Progenitor cell of endocrine pancreas (in vitro differentiated cells): ENCODE results near the gene AATK. TPM values are rescaled to one million over a fixed set of nuclear protein-coding genes. Genes with fewer than 3 reads are reported as not detected.
"Not testable (repeated sequence)": the region's sequence is repeated elsewhere in the genome, so short reads cannot be mapped to it uniquely, and the experiment has no call there.

Experiments used
- DNase-seq: peaks from one replicate; pipeline ENCODE4 v3.0.0; 2021; ENCODE audit warnings: low spot score; ENCODE audit not compliant: unreplicated experiment
- H3K27ac Mint-ChIP-seq: 2 replicates; pipeline ENCODE4 v1.8.0; 2021; ENCODE audit warnings: mild to moderate bottlenecking, moderate library complexity, mixed read lengths
- H3K27me3 Mint-ChIP-seq: 2 replicates; pipeline ENCODE4 v1.8.0; 2021; ENCODE audit warnings: mixed read lengths
- H3K36me3 Mint-ChIP-seq: 2 replicates; pipeline ENCODE4 v1.8.0; 2022; ENCODE audit warnings: mixed read lengths; ENCODE audit not compliant: insufficient read depth
- H3K4me1 Mint-ChIP-seq: 2 replicates; pipeline ENCODE4 v1.8.0; 2021; ENCODE audit warnings: low read depth, mixed read lengths
- H3K4me3 Mint-ChIP-seq: 2 replicates; pipeline ENCODE4 v1.8.0; 2021; ENCODE audit warnings: low read depth, mild to moderate bottlenecking, moderate library complexity, mixed read lengths
- H3K9me3 Mint-ChIP-seq: 2 replicates; pipeline ENCODE4 v1.8.0; 2021; ENCODE audit warnings: low read depth, mixed read lengths
- CTCF ChIP-seq: fragments of 200-600 bp; sonication (generic); IDR thresholded peaks from one replicate; pipeline ENCODE4 v1.5.0; 2021; ENCODE audit warnings: antibody characterized with exemption, mild to moderate bottlenecking; ENCODE audit not compliant: unreplicated experiment
- total RNA-seq: library from RNA; stranded (reverse); gene quantifications from 2 replicates; pipeline ENCODE4 v1.2.1, GENCODE V29; 2021

AATK gene
- total RNA-seq, 1 donor from 2014 or later, result 12.9 TPM

- Mint-ChIP-seq H3K9me3 (no peaks in the 10 kb centered on the region), H3K36me3 (no peaks in the 10 kb centered on the region), H3K27ac (no peak overlapping the region), H3K27me3 (no peaks in the 10 kb centered on the region), H3K4me1 (peaks cover 12% of the 10 kb centered on the region), H3K4me3 (no peak overlapping the region)
- TF ChIP-seq CTCF, result no peak
- no peak for DNase-seq
These were observed 86.0 kb downstream of the AATK start for GRCh38 chr17:81080019-81080418.

GRCh38 chr17:81078026-81078913 lies 87.8 kb downstream of the AATK start:
- not testable (repeated sequence) for H3K4me1 Mint-ChIP-seq, H3K9me3 Mint-ChIP-seq, H3K27ac Mint-ChIP-seq, DNase-seq, H3K27me3 Mint-ChIP-seq, H3K36me3 Mint-ChIP-seq, H3K4me3 Mint-ChIP-seq

GRCh38 chr17:81076141-81076679 lies 89.8 kb downstream of the AATK start:
- no peaks in the 10 kb centered on the region for H3K36me3 Mint-ChIP-seq
- peaks cover 7% of the 10 kb centered on the region for H3K4me1 Mint-ChIP-seq
- no peak for TF ChIP-seq CTCF
- no peak overlapping the region for H3K27ac Mint-ChIP-seq
- H3K27me3 Mint-ChIP-seq, result no peaks in the 10 kb centered on the region
- H3K4me3 Mint-ChIP-seq, result no peak overlapping the region
- DNase-seq, result no peak
- H3K9me3 Mint-ChIP-seq, result no peaks in the 10 kb centered on the region

- peaks cover 12% of the 10 kb centered on the region for H3K4me1 Mint-ChIP-seq
- H3K9me3 Mint-ChIP-seq, result no peaks in the 10 kb centered on the region
- no peak overlapping the region for H3K4me3 Mint-ChIP-seq
- no peaks in the 10 kb centered on the region for H3K36me3 Mint-ChIP-seq
- no peaks in the 10 kb centered on the region for H3K27me3 Mint-ChIP-seq
- H3K27ac Mint-ChIP-seq, result no peak overlapping the region
- no peak for DNase-seq
- TF ChIP-seq CTCF, result no peak
These were observed 90.7 kb downstream of the AATK start for GRCh38 chr17:81075307-81075706.

- Mint-ChIP-seq H3K4me3 (no peak overlapping the region), H3K27me3 (no peaks in the 10 kb centered on the region), H3K36me3 (no peaks in the 10 kb centered on the region), H3K9me3 (no peaks in the 10 kb centered on the region), H3K27ac (no peak overlapping the region), H3K4me1 (peaks cover 13% of the 10 kb centered on the region)
- DNase-seq, result no peak
- TF ChIP-seq CTCF, result no peak
These were observed 91.1 kb downstream of the AATK start for GRCh38 chr17:81074875-81075274.
